KMS-11 (cell line): Measurements from ENCODE around the gene TOR1AIP2.

Experiments
- H2AFZ ChIP-seq: fragments of 200-600 bp; sonication (generic); 2 replicates; pipeline ENCODE4 v1.6.1; 2016; ENCODE audit warnings: antibody characterized with exemption, mixed run types, low read depth
- H3K27ac ChIP-seq: fragments of 200-600 bp; sonication (generic); 2 replicates; pipeline ENCODE4 v1.6.1; 2016; ENCODE audit warnings: mild to moderate bottlenecking, mixed run types
- H3K27me3 ChIP-seq: fragments of 200-600 bp; sonication (generic); 2 replicates; pipeline ENCODE4 v1.6.1; 2017; ENCODE audit warnings: mild to moderate bottlenecking, low read depth, mixed run types, moderate library complexity; ENCODE audit not compliant: insufficient read depth
- H3K36me3 ChIP-seq: fragments of 200-600 bp; sonication (generic); 2 replicates; pipeline ENCODE4 v1.6.1; 2017; ENCODE audit warnings: mild to moderate bottlenecking, mixed run types; ENCODE audit not compliant: insufficient read depth
- H3K4me1 ChIP-seq: fragments of 200-600 bp; sonication (generic); 2 replicates; pipeline ENCODE4 v1.6.1; 2016; ENCODE audit warnings: mild to moderate bottlenecking, low read depth, mixed run types; ENCODE audit not compliant: poor library complexity, severe bottlenecking
- H3K4me2 ChIP-seq: fragments of 200-600 bp; sonication (generic); 2 replicates; pipeline ENCODE4 v1.7.0; 2016; ENCODE audit warnings: mild to moderate bottlenecking, mixed run types
- H3K4me3 ChIP-seq: fragments of 200-600 bp; sonication (generic); IDR thresholded peaks from 2 replicates; pipeline ENCODE4 v1.6.1; 2017; ENCODE audit warnings: low read depth, low read length, mixed read lengths; ENCODE audit not compliant: insufficient read depth
- H3K79me2 ChIP-seq: fragments of 200-600 bp; sonication (generic); 2 replicates; pipeline ENCODE4 v1.6.1; 2016; ENCODE audit warnings: low read depth, mixed run types; ENCODE audit not compliant: insufficient read depth
- H3K9ac ChIP-seq: fragments of 200-600 bp; sonication (generic); 2 replicates; pipeline ENCODE4 v1.6.1; 2016; ENCODE audit warnings: mild to moderate bottlenecking, mixed run types
- H4K20me1 ChIP-seq: fragments of 200-600 bp; sonication (generic); 2 replicates; pipeline ENCODE4 v1.6.1; 2016; ENCODE audit warnings: mild to moderate bottlenecking, mixed run types; ENCODE audit not compliant: insufficient read depth
- TF ChIP-seq, protein P1 (sequence below): fragments of 200-600 bp; sonication (generic); conservative IDR thresholded peaks from 2 replicates; pipeline ENCODE4 v1.6.1; 2017; ENCODE audit warnings: low read depth, mild to moderate bottlenecking, antibody characterized with exemption, low read length, moderate library complexity, mixed read lengths

TOR1AIP2 gene

DNA sequence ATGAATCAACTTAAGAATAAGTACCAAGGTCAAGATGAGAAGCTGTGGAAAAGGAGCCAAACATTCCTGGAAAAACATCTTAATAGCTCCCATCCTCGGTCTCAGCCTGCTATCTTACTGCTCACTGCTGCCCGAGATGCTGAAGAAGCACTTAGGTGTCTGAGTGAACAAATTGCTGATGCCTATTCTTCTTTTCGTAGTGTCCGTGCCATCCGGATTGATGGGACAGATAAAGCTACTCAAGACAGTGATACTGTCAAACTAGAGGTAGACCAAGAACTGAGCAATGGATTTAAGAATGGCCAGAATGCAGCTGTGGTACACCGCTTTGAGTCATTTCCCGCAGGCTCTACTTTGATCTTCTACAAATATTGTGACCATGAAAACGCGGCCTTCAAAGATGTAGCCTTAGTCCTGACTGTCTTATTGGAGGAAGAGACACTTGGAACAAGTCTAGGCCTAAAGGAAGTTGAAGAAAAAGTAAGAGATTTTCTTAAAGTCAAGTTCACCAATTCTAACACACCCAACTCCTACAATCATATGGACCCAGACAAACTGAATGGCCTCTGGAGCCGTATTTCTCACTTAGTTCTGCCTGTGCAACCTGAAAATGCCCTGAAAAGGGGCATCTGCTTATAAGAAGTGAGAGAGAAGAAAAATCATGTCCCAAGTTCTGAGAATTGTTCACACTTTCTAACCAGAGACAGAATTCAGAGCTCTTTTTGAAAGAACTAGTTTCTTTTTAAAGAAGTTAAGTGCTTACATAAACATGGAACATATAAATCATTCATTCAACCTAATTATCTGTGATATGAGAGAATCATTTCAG, 40.2 kb upstream of the TOR1AIP2 start:
- H3K4me3 ChIP-seq: no peak overlapping the region
- no peaks in the 10 kb centered on the region for H3K27me3 ChIP-seq
- no peaks in the 10 kb centered on the region for H3K4me1 ChIP-seq
- TF ChIP-seq, protein P1, sequence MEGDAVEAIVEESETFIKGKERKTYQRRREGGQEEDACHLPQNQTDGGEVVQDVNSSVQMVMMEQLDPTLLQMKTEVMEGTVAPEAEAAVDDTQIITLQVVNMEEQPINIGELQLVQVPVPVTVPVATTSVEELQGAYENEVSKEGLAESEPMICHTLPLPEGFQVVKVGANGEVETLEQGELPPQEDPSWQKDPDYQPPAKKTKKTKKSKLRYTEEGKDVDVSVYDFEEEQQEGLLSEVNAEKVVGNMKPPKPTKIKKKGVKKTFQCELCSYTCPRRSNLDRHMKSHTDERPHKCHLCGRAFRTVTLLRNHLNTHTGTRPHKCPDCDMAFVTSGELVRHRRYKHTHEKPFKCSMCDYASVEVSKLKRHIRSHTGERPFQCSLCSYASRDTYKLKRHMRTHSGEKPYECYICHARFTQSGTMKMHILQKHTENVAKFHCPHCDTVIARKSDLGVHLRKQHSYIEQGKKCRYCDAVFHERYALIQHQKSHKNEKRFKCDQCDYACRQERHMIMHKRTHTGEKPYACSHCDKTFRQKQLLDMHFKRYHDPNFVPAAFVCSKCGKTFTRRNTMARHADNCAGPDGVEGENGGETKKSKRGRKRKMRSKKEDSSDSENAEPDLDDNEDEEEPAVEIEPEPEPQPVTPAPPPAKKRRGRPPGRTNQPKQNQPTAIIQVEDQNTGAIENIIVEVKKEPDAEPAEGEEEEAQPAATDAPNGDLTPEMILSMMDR: no peak
- H4K20me1 ChIP-seq: no peaks in the 10 kb centered on the region
- H3K36me3 ChIP-seq: peaks cover 4% of the 10 kb centered on the region; the same call in 1 of the 2 replicates
- no peaks in the 10 kb centered on the region for H3K79me2 ChIP-seq
- no peak overlapping the region for H3K4me2 ChIP-seq
- H3K27ac ChIP-seq: no peak overlapping the region
- H3K9ac ChIP-seq: no peak overlapping the region
- H2AFZ ChIP-seq: no peak overlapping the region

DNA sequence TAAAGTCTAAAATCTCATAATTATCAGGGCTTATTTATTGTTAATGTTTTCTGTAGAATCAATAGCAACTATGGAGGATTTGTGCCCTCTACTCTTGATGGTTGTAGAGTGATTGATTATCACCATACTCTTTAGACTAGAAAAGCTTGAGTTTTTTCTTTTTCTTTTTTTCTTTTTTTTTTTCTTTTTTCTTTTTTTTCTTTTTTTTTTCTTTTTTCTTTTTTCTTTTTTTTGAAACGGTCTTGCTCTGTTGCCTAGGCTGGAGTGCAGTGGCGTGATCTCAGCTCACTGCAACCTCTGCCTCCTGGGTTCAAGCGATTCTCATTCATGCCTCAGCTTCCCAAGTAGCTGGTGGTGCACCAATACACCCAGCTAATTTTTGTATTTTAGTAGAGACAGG, 34.2 kb upstream of the TOR1AIP2 start:
- H3K9ac ChIP-seq: no peak overlapping the region
- TF ChIP-seq, protein P1: no peak
- no peak overlapping the region for H3K4me2 ChIP-seq
- no peaks in the 10 kb centered on the region for H3K79me2 ChIP-seq
- H3K36me3 ChIP-seq: peaks cover 11% of the 10 kb centered on the region; the same call in 1 of the 2 replicates
- H3K4me3 ChIP-seq: no peak overlapping the region
- no peaks in the 10 kb centered on the region for H3K27me3 ChIP-seq
- no peak overlapping the region for H3K27ac ChIP-seq
- H2AFZ ChIP-seq: no peak overlapping the region
- H4K20me1 ChIP-seq: no peaks in the 10 kb centered on the region; the same call in 1 of the 2 replicates
- peaks cover 21% of the 10 kb centered on the region for H3K4me1 ChIP-seq

DNA sequence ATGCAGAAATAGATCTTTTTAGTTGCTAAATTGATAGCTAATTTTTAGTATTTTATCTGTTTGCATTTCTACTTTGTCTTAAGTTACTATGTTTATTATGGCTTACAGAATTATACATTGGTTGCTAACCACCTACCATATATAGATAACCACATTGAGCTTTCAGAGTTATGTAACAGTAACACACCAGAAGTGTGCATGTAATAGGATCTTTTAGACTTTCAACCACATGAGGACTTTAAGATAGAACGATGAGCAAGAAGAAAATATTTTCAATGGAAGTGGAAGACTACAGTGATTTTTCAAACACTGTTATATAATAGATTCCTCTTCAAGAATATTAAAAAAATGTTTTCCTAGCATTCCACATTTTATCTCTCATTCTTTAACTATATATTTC, 33.3 kb upstream of the TOR1AIP2 start:
- Histone ChIP-seq H3K4me3 (no peak overlapping the region), H3K4me1 (peaks cover 21% of the 10 kb centered on the region), H3K36me3 (peaks cover 11% of the 10 kb centered on the region; the same call in 1 of the 2 replicates), H4K20me1 (no peaks in the 10 kb centered on the region; the same call in 1 of the 2 replicates), H3K79me2 (no peaks in the 10 kb centered on the region), H3K9ac (no peak overlapping the region), H2AFZ (no peak overlapping the region), H3K27ac (peak overlapping the region; percentile 4; the same call in 1 of the 2 replicates), H3K27me3 (no peaks in the 10 kb centered on the region), H3K4me2 (peak overlapping the region; percentile 16; the same call in 1 of the 2 replicates)
- TF ChIP-seq, protein P1: no peak

DNA sequence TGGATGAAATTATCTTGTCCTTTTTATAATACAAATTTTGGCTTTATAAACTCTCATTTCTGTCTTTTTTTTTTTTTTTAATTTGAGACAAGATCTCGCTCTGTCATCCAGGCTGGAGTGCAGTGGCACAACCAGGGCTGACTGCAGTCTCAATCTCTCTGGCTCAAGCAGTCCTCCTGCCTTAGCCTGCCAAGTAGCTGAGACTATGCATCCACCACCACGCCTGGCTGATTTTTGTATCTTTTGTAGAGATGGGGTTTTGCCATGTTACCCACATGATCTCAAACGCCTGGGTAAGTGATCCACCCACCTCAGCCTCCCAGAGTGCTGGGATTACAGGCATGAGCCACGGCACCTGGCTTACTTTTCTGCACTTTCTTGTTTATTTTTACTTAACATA, 12.0 kb upstream of the TOR1AIP2 start:
- Histone ChIP-seq H3K9ac (no peak overlapping the region), H3K36me3 (peaks cover 6% of the 10 kb centered on the region; the same call in 1 of the 2 replicates), H2AFZ (no peak overlapping the region), H3K4me3 (no peak overlapping the region), H3K27me3 (no peaks in the 10 kb centered on the region), H3K79me2 (peaks cover 24% of the 10 kb centered on the region), H3K27ac (no peak overlapping the region), H4K20me1 (no peaks in the 10 kb centered on the region), H3K4me1 (peaks cover 21% of the 10 kb centered on the region), H3K4me2 (no peak overlapping the region)
- TF ChIP-seq, protein P1: no peak
